HG02798 (cell line): Measurements from ENCODE around the gene IRF2BP1.
"Not testable (repeated sequence)": the region's sequence is repeated elsewhere in the genome, so short reads cannot be mapped to it uniquely, and the experiment has no call there.

Experiments used
- ATAC-seq: cut with Tn5 transposase; IDR thresholded peaks from one replicate; pipeline ENCODE4 v1.9.1; 2021; ENCODE audit warnings: mild to moderate bottlenecking; ENCODE audit not compliant: unreplicated experiment, poor library complexity

The IRF2BP1 gene

DNA sequence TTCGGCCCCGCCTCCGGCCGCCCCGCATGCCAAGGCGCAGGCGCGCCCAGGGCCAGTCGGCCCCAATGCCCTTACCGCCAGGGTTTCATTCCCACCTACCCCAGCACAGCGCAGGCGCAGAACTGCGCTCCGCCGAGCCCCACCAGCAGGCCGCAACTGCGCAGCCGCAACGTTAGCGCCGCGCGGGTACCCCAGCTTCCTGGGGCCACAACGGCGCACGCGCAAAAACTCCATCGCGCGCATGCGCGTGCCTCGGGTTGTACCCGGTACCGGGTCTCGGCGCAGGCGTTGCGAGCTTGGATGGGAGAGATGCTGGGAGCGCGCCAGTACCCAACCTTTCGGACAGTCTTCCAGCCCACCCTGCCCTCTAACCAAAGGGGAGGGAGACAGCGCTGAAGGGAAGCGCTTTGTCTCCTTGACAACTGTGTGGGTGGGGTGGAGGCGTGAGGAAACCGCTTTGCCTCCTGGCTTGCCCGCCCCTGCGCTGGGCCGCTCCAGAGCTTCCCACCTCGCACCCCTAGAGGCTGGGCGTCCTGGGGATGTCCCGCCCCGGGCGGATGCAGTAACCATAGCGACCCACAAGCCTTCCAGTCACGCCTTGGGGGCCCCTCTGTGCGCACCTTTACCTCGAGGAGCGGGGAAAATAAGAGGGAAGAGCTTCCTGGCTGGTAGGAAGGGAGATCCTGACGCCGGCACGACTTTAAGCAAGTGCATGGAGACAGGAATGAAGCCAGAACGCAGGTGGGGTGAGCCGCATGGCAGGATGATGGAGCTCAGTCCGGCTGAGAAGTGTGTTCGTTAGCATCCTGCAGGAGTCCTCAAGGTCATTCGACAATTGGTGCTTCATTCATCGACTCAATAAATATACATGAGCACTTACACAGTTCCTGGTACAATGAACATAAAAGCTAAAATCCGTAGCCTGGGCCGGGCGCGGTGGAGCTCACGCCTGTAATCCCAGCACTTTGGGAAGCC is 17.0 kb upstream of the IRF2BP1 start:
- peak; percentile 93 for ATAC-seq

DNA sequence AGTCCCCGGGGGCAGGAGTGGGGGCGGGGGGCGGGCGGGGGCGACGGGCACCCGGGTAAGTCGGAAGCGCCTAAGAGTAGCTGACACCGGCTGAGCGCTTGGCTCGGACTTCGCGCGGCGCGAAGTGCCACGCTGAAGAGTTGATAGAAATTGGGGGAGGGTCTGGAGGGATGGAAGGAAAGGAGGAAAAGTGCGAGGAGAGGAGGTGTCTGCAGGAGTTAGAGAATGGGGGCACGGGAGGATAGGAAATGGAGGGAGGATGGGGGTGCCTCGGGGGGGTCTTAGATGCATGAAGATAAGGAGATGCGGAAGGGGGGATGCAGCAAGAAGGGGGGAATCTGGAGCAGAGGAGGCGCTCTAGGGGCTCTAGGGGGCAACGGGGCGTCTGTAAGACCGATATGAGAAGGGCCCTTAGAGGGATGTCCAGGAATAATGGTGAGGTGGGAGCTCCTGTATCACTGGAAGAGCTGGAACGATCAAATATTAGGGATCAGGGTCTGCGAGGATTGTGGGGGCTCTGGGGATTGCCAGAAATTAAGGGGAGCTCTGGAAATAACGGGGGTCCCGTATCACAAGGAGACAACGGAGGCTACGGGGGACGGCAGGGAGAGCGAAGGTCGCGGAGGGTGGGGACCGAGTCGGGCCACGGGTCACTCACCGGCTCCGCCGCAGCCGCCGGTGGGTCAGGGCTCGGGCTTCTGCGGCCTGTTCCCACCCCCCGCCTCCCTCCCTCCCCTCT is 16.1 kb upstream of the IRF2BP1 start, which contains the start of gene MYPOP:
MYPOP (minus strand) TSS at position 702 of the 739 bp plus-strand sequence. CDS start 840 bp downstream, outside the sequence.
- no peak for ATAC-seq

DNA sequence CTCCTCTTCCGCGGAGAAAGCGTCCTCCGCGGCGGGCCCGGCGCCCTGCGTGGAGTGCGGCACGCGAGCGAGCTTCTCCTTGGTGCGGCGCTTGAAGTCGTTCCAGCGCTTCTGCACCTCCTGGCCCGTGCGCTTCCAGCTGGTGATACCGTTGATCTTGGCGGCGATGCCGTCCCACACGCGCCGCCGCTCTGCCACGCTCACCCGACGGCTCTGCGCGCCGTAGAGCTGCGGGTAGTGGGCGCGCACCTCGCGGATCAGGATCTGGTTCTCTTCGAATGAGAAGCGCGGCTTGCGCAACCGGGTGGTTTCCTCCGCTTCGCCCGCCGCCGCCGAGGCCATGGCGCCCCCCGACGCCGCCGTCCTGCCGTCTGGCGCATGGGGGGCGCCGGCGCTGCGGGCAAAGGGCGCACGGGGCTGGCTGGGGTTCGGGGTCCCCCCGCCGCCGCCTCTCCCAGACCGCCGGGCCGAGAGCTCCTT is 15.5 kb upstream of the IRF2BP1 start:
- ATAC-seq: no peak

DNA sequence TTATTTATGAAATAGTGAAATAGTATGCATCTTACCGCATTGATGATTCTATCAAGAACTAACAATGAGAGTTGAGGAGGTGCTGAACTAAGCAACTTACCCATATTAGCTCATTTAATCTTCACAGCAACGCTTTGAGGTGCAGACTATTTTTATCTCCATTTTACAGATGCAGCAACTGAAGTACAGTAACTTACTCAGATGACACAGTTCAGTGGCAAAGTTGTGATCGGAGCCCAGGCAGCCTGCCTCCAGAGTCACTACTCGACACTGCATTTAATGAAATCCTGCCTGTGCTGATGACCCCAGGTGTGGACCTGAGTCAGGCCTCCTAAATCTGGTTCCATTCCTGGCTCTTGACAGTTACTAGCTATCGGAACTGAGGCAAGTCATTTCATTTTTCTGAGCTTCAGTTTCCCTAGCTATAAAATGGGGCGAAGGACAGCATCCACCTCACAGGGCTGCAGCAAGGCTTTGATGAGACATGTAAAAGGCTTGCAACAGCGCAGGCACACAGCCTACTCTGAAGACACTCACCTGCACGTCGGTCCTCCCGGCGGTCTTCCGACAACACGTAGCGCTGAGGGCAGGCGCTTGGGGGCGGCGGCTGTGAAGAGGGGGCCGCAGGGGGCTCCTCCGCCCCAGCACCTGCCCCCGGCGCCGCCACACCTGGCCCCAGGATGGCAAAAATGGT is 14.9 kb upstream of the IRF2BP1 start:
- ATAC-seq: no peak

DNA sequence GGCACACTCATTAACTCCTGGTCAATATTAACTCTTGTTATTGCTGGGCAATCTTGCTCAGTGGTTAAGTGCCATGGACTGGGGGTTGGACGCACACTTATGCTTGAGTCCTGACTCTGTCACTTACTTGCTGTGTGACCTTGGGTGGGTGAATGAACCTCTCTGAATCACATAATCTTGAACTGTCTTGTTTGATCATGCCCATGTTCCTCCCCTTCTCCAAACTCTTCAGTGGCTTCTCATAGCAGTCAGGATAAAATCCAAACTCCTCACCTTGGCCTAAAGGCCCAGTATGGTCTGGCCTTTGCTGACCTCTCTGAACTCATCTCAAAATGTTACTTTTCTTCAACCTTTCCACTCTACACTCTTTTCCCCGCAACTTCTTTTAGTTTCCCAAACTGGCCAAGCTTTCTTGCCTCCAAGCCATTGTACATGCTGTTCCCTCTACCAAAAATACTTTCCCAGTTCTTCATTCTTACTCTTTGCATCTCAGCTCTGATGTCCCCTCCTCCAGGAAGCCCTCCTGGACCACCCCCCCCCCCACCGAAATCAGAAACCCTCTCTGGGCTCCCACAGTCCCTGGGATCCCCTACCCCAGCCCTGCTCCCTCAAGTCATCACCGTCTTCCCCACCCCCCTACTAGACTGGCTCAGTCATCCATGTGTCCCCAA is 14.1 kb upstream of the IRF2BP1 start:
- no peak for ATAC-seq

DNA sequence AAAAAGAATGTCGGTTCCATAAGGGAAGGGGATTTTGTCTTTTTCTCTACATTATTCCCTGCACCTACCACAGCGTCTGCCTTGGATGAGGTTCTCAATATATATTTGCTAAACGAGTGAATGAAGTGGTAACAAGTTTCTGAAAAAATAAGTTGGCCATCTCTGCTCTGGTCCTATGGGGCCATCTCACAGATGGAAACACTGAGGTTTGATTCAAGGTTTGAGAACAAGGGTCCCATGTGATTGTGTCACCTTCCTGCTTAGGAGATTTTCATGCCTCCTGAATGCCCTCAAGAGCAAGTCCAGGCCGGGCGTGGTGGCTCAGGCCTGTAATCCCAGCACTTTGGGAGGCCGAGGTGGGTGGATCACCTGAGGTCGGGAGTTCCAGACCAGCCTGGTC is 13.3 kb upstream of the IRF2BP1 start:
- ATAC-seq: no peak

DNA sequence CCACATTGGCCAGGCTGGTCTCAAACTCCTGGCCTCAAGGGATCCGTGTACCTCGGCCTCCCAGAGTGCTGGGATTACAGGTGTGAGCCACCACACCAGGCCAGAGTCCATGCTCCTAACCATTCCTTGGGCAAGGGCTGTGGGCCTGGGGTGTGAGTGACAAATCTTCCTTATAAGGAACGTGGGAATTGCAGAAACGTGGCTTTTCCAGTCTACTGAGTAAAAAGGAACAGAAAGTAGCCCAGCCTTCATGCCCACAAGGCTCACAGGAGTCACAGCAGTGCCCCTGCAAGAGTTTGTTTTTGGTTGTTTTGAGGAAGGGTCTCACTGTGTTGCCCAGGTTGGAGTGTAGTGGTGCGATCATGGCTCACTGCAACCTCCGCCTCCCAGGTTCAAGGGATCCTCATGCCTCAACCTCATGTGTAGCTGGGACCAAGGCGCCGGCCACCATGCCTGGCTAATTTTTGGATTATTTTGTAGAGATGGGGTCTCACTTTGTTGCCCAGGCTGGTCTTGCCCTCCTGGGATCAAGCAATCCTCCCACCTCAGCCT is 11.4 kb upstream of the IRF2BP1 start:
- no peak for ATAC-seq

DNA sequence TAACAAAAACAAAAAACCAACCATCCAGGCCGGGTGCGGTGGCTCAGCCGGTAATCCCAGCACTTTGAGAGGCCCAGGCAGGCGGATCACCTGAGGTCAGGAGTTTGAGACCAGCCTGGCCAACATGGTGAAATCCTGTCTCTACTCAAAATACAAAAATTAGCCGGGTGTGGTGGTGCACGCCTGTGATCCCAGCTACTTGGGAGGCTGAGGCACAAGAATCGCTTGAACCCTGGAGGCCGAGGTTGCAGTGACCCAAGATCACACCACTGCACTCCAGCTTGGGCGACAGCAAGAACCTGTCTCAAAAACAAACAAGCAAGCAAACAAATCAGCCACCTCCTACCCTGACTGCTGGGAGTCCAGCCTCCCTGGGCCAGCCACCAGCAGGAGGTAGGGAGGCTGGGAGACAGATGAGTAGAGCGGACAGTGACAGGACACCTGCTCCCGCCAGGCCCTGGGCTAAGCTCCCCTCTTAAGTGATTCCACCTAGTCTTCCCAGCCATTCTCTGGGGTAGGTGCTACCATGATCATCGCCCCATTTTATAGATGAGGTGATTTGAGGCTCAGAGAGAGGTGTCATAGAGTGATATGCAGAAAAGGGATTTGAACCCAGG is 10.2 kb upstream of the IRF2BP1 start:
- not testable (repeated sequence) for ATAC-seq

DNA sequence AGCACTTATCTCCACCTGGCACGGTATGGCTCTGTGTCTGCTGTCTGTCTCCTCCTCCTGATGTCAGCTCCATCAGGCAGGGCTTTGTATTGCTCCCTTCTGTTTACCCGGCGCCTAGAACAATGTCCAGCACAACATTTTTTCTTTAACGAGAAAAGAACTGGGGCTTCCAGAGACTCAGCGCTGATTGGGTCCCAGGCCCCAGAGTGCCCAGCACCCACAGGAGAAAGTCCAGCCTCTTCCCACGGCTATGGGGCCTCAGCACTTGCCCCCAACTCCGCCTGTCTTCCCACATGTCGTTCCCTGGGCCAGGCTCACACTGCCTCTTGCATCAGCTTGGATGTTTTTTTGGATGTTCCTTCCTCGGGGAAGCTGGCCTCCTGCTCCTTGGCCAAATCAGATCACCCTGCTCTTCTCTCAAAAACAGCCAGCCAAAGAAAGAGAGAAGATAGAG is 9.6 kb upstream of the IRF2BP1 start:
- no peak for ATAC-seq

DNA sequence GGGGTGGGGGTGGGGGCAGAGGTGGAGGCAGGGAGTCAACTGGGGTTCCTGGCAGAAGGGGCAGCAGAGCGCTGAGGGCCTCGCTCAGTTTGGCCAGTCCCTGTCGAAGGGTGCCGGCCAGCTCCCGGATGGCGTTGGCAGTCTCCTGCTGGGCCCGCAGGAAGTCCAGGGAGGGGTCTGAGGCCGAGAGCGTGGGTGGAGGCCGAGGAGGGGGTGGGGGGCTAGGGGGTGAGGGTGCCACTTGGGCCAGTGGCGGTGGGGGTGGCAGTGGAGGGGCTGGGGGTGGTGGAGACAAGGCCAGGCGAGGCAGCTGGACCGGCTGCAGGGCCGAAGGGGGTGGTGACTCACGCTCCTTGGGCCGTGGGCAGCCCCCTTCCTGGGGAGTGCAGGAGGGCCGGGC is 4.9 kb upstream of the IRF2BP1 start:
- no peak for ATAC-seq

DNA sequence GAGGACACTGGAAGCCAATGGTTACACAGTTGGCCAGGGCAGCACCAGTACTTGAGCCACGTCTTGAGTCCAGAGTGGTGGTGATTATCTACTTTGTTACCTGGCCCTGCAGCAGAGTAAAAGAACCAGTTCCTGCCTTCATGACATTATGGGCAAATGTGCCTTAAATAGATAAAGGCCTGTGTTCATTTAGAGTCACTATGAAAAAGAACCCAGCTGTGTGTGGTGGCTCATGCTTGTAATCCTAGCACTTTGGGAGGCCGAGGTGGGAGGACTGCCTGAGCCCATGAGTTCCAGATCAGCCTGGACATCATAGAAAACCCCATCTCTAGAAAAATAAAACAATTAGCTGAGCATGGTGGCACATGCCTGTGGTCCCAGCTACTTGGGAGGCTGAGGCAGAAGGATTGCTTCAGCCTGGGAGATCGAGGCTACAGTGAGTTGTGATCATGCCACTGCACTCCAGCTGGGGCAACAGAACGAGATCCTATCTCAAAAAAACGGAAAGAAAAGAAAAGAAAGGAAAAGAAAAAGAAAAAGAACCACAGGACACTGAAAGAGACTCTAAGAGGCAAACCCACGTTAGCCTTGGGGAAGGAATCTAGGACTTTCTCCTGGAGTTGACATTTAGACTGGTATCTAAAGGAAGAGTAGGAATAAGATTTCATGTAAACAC is 3.4 kb upstream of the IRF2BP1 start:
- no peak for ATAC-seq

DNA sequence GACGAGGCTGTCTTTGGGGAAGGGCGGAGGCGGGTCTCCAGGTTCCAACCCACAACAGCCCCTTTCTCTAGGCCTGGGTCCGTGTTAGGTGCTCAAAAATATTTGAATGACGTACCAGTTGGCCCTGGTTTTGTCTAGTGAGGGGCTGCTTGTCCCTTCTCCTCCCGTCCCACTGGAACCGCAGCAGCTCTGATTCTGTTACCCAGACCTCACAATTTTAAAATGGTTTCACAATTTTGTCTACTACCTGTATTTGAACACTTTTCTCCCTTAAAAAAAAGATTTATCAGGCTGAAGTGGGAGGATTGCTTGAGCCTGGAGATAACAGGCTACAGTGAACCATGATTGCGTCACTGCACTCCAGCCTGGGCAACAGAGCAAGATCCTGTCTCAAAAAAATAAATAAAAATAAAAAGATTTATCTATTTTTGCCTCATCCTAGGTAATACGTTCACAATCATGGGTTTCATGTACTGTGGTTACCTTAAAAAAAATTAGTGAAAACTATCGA is 1.3 kb upstream of the IRF2BP1 start:
- no peak for ATAC-seq

DNA sequence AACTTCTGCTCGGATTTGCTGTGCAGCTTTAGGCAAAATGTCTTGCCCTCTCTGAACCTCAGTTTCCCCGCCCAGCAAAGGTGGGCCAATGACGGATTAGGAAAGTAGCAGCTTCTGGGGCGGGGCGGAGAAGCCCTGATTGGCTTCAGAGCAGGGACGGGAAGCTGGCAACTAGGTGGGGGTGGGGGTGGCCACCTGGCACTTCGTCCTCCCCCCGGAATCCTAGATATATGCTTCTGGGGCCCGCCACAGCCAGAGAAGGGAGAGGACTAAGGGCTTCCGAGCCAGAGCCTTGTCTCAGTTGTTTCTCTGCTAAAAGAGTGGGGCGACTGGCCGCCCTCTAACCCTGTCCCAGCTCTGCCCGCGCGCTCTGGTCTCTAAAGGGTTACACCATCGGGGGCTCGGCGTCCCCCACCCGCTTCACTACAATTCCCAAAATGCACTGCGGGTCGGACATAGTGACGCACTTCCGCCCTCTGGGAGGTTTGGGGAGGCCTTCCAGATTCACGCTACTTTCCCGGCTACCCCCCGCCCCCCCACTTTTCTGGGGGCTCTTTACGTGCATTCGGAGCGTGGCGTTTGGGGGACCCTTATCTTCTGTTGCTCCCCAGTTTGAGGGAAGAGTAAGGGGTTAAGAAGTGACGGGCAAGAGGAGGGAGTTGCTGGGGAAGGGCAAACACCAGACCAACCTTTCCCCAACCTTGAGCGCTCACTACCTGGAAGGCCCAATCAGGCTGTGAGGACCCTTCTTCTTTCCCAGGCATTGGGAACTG is 672 bp upstream of the IRF2BP1 start:
- peak; percentile 55 for ATAC-seq

DNA sequence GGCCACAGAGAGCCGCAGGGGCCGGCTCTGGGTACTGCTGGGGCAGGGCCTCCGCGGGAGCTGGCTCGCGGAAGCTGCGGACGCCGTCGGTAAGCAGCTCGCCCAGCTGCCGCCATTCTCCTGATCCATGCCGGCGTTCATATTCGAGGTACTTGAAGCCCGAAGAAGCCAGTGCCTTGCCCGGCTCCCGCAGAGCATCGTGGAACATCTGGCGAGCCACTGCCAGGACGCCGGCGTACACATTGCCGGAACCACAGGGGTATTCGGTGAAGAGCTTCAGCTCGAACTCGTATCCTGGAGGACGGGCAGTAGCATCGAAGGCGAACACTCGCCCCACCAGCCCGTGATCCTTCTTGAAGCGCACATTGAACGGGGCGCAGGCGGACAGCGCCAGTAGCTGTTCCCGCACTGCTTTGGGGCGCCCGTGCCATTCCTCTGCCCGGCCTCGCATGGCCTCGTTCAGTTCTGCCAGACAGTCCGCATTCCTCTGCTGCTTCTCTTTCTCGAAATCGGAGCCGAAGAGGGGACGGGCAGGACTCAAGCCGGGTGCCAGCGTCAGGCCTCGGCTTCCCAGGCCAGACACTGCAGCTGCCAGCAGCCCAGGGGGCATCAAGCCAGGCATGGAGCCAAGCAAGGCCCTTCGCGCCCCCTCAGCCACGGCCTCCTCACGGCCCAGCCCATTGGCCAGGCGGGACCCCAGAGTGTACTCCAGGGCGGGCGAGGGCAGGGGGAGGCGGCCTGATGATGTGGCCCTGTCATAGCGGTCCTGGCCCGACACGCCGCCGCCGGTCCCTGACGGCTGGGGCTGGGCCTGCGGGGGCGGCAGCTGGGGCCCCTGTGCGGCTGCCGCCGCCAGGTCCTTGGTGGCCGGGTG is 1.0 kb downstream of the IRF2BP1 start:
- ATAC-seq: no peak

DNA sequence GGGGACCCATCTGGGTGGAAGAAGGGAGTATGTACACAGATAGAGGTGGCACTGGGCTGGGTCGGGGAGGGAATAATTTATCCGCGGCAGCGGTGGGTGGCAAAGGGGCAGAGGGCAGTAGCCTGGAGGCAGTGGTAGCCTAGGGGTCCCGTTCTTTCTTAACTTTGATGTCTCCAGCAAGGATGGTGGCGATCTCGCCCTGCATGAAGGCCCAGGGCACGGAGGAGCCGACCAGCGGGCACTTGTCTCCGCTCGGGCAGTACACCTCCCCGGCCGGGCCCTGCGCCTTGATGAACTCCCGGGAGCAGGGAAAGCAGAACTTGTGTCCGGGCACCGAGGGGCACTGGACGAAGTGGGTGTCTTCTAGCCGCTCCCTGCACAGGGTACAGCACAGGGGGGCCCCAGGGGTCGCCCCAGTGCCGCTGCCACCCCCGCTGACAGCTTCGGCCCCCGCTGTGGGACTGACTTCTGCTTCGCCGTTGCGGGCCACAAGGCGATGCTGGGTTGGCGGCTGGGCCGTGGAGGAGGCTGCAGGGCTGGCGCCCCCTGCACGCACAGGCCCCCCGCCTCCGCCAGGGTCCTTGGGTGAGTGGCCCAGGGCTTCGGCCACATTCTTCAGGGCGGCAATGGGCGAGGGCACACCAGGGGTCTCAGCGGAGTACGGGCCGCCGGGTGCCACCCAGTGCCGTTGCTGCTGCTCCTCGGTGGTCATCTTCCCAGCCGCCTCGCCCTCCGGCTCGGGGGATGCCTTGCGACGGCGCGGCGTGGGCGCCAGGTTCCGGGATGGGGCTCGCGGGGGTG is 1.9 kb downstream of the IRF2BP1 start:
- ATAC-seq: no peak

DNA sequence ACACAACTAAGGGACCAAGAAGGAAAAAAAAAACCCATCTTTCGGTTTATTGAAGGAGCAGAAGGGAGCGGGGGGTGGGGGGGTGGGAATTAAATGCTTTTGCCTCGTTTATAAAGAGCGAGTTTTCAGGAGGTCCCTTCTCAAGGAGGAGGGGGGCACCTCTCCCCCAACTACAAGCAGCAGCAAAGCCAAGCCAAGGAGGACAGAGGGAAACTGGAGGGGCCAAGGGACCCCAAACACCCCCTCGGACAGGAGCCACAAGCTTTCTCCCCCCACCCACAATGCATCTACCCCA is 2.4 kb downstream of the IRF2BP1 start:
- no peak for ATAC-seq
